GM23338 (cell line): ENCODE results near the gene CDR2. TPM values are rescaled to one million over a fixed set of nuclear protein-coding genes. Genes with fewer than 3 reads are reported as not detected.

Experiments used
- ATAC-seq: fragments of 200-7000 bp; cut with Tn5 transposase; 3 replicates; pipeline ENCODE4 v1.9.1; 2020
- DNase-seq: peaks from one replicate; pipeline ENCODE4 v3.0.0-alpha.2; 2015; ENCODE audit warnings: low spot score
- H2AFZ ChIP-seq: fragments of 200-600 bp; sonication (generic); 2 replicates; pipeline ENCODE4 v1.8.0; 2016; ENCODE audit warnings: antibody characterized with exemption, mild to moderate bottlenecking, moderate library complexity
- H3F3A ChIP-seq: fragments of 200-600 bp; sonication (generic); replicated peaks from 2 replicates; pipeline ENCODE4 v1.8.0; 2017; ENCODE audit warnings: antibody characterized with exemption, mixed run types, low read depth
- H3K27ac ChIP-seq: fragments of 200-600 bp; sonication (generic); 2 replicates; pipeline ENCODE4 v1.6.1; 2016; ENCODE audit warnings: low read depth
- H3K27me3 ChIP-seq: fragments of 200-600 bp; sonication (generic); 2 replicates; pipeline ENCODE4 v1.8.0; 2016; ENCODE audit warnings: mild to moderate bottlenecking, mixed run types, moderate library complexity; ENCODE audit not compliant: insufficient read depth
- H3K36me3 ChIP-seq: fragments of 200-600 bp; sonication (generic); 2 replicates; pipeline ENCODE4 v1.8.0; 2016; ENCODE audit warnings: mild to moderate bottlenecking; ENCODE audit not compliant: insufficient read depth
- H3K4me1 ChIP-seq: fragments of 200-600 bp; sonication (generic); 2 replicates; pipeline ENCODE4 v1.8.0; 2016; ENCODE audit warnings: mild to moderate bottlenecking, moderate library complexity; ENCODE audit not compliant: insufficient read depth
- H3K4me2 ChIP-seq: fragments of 200-600 bp; sonication (generic); 2 replicates; pipeline ENCODE4 v1.7.1; 2017; ENCODE audit warnings: mixed run types
- H3K4me3 ChIP-seq: fragments of 200-600 bp; sonication (generic); 2 replicates; pipeline ENCODE4 v1.6.1; 2016; ENCODE audit warnings: mixed run types
- H3K79me2 ChIP-seq: fragments of 200-600 bp; sonication (generic); replicated peaks from 2 replicates; pipeline ENCODE4 v1.8.0; 2017; ENCODE audit warnings: mild to moderate bottlenecking; ENCODE audit not compliant: insufficient read depth
- H3K9me2 ChIP-seq: fragments of 200-600 bp; sonication (generic); 2 replicates; pipeline ENCODE4 v1.8.0; 2017; ENCODE audit not compliant: insufficient read depth
- H4K20me1 ChIP-seq: fragments of 200-600 bp; sonication (generic); replicated peaks from 2 replicates; pipeline ENCODE4 v1.8.0; 2017; ENCODE audit warnings: mild to moderate bottlenecking; ENCODE audit not compliant: insufficient read depth
- H3K27ac Mint-ChIP-seq: 2 replicates; pipeline ENCODE4 v1.8.0; 2020; ENCODE audit warnings: inconsistent platforms, mild to moderate bottlenecking, moderate library complexity, mixed read lengths
- H3K27me3 Mint-ChIP-seq: 3 replicates; pipeline ENCODE4 v1.8.0; 2022; ENCODE audit warnings: low read depth, mild to moderate bottlenecking, moderate library complexity, mixed read lengths, inconsistent platforms; ENCODE audit not compliant: insufficient read depth, poor library complexity
- H3K36me3 Mint-ChIP-seq: 3 replicates; pipeline ENCODE4 v1.8.0; 2021; ENCODE audit warnings: low read depth, mild to moderate bottlenecking, inconsistent platforms, moderate library complexity, mixed read lengths
- H3K4me1 Mint-ChIP-seq: 3 replicates; pipeline ENCODE4 v1.8.0; 2020; ENCODE audit warnings: mild to moderate bottlenecking, inconsistent platforms, mixed read lengths
- H3K4me3 Mint-ChIP-seq: 3 replicates; pipeline ENCODE4 v1.8.0; 2021; ENCODE audit warnings: moderate library complexity, mild to moderate bottlenecking, inconsistent platforms, mixed read lengths
- H3K9me3 Mint-ChIP-seq: 3 replicates; pipeline ENCODE4 v1.8.0; 2020; ENCODE audit warnings: moderate library complexity, mild to moderate bottlenecking, inconsistent platforms, mixed read lengths
- CREB1 ChIP-seq: fragments of 250-450 bp; sonication (Bioruptor Pico); IDR thresholded peaks from 2 replicates; pipeline ENCODE4 v1.5.0; 2020; ENCODE audit warnings: low read depth, mild to moderate bottlenecking, moderate library complexity
- EZH2 ChIP-seq: fragments of 200-600 bp; sonication (generic); IDR thresholded peaks from one replicate; pipeline ENCODE4 v1.8.0; 2017; ENCODE audit warnings: antibody characterized with exemption, mild to moderate bottlenecking, low read depth; ENCODE audit not compliant: unreplicated experiment
- EZH2phosphoT487 ChIP-seq: fragments of 200-600 bp; sonication (generic); IDR thresholded peaks from one replicate; pipeline ENCODE4 v1.8.1; 2018; ENCODE audit warnings: antibody characterized with exemption; ENCODE audit not compliant: unreplicated experiment
- JUNB ChIP-seq: IDR thresholded peaks from one replicate; pipeline ENCODE4 v1.6.1; 2016; ENCODE audit warnings: antibody characterized with exemption; ENCODE audit not compliant: unreplicated experiment
- NANOG ChIP-seq: IDR thresholded peaks from 2 replicates; pipeline ENCODE4 v1.6.1; 2016; ENCODE audit warnings: antibody characterized with exemption, borderline replicate concordance
- POLR2AphosphoS5 ChIP-seq: IDR thresholded peaks from 2 replicates; pipeline ENCODE4 v1.6.1; 2016; ENCODE audit warnings: antibody characterized with exemption, low read depth
- STAT1 ChIP-seq: IDR thresholded peaks from one replicate; pipeline ENCODE4 v1.6.1; 2016; ENCODE audit warnings: antibody characterized with exemption; ENCODE audit not compliant: unreplicated experiment
- polyA plus RNA-seq: library from polyadenylated mRNA; unstranded; fragments of >200 nt; fragmentation: Nextera tagmentation; extraction: Ambion mirVana; gene quantifications from 2 replicates; pipeline ENCODE4 v1.2.1, GENCODE V29; 2016
- total RNA-seq: library from RNA; depleted of rRNA; stranded (reverse); fragments of >200 nt; shearing (Covaris generic); gene quantifications from 2 replicates; pipeline ENCODE4 v1.2.3, GENCODE V29; 2014
- TF ChIP-seq, protein P1 (sequence below): IDR thresholded peaks from one replicate; pipeline ENCODE4 v1.6.1; 2018; ENCODE audit warnings: antibody characterized with exemption; ENCODE audit not compliant: unreplicated experiment
- TF ChIP-seq, protein P2 (sequence below): IDR thresholded peaks from 2 replicates; pipeline ENCODE4 v1.6.1; 2016; ENCODE audit warnings: antibody characterized with exemption
- TF ChIP-seq, protein P3 (sequence below): fragments of 250-450 bp; sonication (Bioruptor Pico); IDR thresholded peaks from 2 replicates; pipeline ENCODE4 v1.5.0; 2020; ENCODE audit warnings: mild to moderate bottlenecking, moderate library complexity

Gene CDR2
- total and polyA plus RNA-seq, 2 experiments from 2014 or later = 17.7 to 39.3 TPM

DNA sequence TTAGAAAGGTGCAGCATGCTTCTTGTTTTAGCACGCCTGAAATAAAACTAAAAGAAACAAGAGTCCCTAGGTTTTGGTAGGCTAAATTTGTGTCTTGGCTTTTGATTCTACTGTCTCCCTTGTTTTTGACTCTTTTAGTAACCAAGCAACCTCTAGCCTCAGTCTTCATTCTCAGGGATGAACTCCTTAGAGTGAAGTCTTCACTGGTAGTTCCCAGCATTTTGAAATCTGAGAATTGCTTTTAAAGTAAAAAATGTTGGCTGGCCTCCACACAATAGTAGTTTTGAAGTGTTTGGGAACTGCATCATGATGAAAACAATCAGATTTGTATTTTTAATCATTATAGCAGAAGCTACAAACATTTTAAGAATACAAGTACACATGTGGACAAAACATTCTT is 6.1 kb upstream of the CDR2 start:
- H3K27ac ChIP-seq = no peak overlapping the region
- H3K9me3 Mint-ChIP-seq = no peaks in the 10 kb centered on the region
- no peaks in the 10 kb centered on the region for H4K20me1 ChIP-seq
- H3K4me2 ChIP-seq = no peak overlapping the region
- H3K79me2 ChIP-seq = no peaks in the 10 kb centered on the region
- no peak for TF ChIP-seq CREB1 (CRISPR knock-in tag)
- TF ChIP-seq, protein P1, sequence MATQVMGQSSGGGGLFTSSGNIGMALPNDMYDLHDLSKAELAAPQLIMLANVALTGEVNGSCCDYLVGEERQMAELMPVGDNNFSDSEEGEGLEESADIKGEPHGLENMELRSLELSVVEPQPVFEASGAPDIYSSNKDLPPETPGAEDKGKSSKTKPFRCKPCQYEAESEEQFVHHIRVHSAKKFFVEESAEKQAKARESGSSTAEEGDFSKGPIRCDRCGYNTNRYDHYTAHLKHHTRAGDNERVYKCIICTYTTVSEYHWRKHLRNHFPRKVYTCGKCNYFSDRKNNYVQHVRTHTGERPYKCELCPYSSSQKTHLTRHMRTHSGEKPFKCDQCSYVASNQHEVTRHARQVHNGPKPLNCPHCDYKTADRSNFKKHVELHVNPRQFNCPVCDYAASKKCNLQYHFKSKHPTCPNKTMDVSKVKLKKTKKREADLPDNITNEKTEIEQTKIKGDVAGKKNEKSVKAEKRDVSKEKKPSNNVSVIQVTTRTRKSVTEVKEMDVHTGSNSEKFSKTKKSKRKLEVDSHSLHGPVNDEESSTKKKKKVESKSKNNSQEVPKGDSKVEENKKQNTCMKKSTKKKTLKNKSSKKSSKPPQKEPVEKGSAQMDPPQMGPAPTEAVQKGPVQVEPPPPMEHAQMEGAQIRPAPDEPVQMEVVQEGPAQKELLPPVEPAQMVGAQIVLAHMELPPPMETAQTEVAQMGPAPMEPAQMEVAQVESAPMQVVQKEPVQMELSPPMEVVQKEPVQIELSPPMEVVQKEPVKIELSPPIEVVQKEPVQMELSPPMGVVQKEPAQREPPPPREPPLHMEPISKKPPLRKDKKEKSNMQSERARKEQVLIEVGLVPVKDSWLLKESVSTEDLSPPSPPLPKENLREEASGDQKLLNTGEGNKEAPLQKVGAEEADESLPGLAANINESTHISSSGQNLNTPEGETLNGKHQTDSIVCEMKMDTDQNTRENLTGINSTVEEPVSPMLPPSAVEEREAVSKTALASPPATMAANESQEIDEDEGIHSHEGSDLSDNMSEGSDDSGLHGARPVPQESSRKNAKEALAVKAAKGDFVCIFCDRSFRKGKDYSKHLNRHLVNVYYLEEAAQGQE = no peak
- TF ChIP-seq EZH2phosphoT487 = no peak
- TF ChIP-seq EZH2 = no peak
- TF ChIP-seq POLR2AphosphoS5 = no peak
- TF ChIP-seq JUNB = no peak
- no peak for TF ChIP-seq NANOG
- TF ChIP-seq, protein P2, sequence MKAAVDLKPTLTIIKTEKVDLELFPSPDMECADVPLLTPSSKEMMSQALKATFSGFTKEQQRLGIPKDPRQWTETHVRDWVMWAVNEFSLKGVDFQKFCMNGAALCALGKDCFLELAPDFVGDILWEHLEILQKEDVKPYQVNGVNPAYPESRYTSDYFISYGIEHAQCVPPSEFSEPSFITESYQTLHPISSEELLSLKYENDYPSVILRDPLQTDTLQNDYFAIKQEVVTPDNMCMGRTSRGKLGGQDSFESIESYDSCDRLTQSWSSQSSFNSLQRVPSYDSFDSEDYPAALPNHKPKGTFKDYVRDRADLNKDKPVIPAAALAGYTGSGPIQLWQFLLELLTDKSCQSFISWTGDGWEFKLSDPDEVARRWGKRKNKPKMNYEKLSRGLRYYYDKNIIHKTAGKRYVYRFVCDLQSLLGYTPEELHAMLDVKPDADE = no peak
- TF ChIP-seq, protein P3, sequence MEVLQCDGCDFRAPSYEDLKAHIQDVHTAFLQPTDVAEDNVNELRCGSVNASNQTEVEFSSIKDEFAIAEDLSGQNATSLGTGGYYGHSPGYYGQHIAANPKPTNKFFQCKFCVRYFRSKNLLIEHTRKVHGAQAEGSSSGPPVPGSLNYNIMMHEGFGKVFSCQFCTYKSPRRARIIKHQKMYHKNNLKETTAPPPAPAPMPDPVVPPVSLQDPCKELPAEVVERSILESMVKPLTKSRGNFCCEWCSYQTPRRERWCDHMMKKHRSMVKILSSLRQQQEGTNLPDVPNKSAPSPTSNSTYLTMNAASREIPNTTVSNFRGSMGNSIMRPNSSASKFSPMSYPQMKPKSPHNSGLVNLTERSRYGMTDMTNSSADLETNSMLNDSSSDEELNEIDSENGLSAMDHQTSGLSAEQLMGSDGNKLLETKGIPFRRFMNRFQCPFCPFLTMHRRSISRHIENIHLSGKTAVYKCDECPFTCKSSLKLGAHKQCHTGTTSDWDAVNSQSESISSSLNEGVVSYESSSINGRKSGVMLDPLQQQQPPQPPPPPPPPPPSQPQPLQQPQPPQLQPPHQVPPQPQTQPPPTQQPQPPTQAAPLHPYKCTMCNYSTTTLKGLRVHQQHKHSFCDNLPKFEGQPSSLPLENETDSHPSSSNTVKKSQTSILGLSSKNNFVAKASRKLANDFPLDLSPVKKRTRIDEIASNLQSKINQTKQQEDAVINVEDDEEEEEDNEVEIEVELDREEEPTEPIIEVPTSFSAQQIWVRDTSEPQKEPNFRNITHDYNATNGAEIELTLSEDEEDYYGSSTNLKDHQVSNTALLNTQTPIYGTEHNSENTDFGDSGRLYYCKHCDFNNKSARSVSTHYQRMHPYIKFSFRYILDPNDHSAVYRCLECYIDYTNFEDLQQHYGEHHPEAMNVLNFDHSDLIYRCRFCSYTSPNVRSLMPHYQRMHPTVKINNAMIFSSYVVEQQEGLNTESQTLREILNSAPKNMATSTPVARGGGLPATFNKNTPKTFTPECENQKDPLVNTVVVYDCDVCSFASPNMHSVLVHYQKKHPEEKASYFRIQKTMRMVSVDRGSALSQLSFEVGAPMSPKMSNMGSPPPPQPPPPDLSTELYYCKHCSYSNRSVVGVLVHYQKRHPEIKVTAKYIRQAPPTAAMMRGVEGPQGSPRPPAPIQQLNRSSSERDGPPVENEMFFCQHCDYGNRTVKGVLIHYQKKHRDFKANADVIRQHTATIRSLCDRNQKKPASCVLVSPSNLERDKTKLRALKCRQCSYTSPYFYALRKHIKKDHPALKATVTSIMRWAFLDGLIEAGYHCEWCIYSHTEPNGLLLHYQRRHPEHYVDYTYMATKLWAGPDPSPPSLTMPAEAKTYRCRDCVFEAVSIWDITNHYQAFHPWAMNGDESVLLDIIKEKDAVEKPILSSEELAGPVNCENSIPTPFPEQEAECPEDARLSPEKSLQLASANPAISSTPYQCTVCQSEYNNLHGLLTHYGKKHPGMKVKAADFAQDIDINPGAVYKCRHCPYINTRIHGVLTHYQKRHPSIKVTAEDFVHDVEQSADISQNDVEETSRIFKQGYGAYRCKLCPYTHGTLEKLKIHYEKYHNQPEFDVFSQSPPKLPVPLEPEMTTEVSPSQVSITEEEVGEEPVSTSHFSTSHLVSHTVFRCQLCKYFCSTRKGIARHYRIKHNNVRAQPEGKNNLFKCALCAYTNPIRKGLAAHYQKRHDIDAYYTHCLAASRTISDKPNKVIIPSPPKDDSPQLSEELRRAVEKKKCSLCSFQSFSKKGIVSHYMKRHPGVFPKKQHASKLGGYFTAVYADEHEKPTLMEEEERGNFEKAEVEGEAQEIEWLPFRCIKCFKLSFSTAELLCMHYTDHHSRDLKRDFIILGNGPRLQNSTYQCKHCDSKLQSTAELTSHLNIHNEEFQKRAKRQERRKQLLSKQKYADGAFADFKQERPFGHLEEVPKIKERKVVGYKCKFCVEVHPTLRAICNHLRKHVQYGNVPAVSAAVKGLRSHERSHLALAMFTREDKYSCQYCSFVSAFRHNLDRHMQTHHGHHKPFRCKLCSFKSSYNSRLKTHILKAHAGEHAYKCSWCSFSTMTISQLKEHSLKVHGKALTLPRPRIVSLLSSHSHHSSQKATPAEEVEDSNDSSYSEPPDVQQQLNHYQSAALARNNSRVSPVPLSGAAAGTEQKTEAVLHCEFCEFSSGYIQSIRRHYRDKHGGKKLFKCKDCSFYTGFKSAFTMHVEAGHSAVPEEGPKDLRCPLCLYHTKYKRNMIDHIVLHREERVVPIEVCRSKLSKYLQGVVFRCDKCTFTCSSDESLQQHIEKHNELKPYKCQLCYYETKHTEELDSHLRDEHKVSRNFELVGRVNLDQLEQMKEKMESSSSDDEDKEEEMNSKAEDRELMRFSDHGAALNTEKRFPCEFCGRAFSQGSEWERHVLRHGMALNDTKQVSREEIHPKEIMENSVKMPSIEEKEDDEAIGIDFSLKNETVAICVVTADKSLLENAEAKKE (CRISPR knock-in tag) = no peak
- no peak for TF ChIP-seq STAT1
- H2AFZ ChIP-seq = no peak overlapping the region
- H3K27ac Mint-ChIP-seq = no peak overlapping the region
- H3K4me3 ChIP-seq = no peak overlapping the region
- no peaks in the 10 kb centered on the region for H3F3A ChIP-seq
- DNase-seq = no peak
- no peaks in the 10 kb centered on the region for H3K36me3 Mint-ChIP-seq
- H3K4me1 ChIP-seq = 0 out of 2 replicates have a peak, but pooled peaks cover 1% of the 10 kb centered on the region
- no peak overlapping the region for H3K4me3 Mint-ChIP-seq
- peaks cover 1% of the 10 kb centered on the region for H3K4me1 Mint-ChIP-seq
- H3K27me3 Mint-ChIP-seq = peaks cover 6% of the 10 kb centered on the region
- no peaks in the 10 kb centered on the region for H3K9me2 ChIP-seq
- H3K27me3 ChIP-seq = peaks cover 9% of the 10 kb centered on the region; the same call in 1 of the 2 replicates
- no peak for ATAC-seq
- H3K36me3 ChIP-seq = no peaks in the 10 kb centered on the region
